HCT116 (cell line): Measurements from ENCODE around the gene ZBTB47.

Source experiments
- EGR1 ChIP-seq: IDR thresholded peaks from 2 replicates; pipeline ENCODE4 v1.6.1; 2012; ENCODE audit warnings: low read depth
- EZH2 ChIP-seq: fragments of 200-600 bp; sonication (generic); IDR thresholded peaks from 2 replicates; pipeline ENCODE4 v1.6.1; 2017; ENCODE audit warnings: antibody characterized with exemption, mixed run types
- EZH2phosphoT487 ChIP-seq: fragments of 200-600 bp; IDR thresholded peaks from 2 replicates; pipeline ENCODE4 v1.6.1; 2018; ENCODE audit warnings: antibody characterized with exemption, borderline replicate concordance
- POLR2A ChIP-seq: IDR thresholded peaks from 2 replicates; pipeline ENCODE4 v1.7.0; 2011; ENCODE audit warnings: borderline replicate concordance; ENCODE audit not compliant: insufficient read depth, insufficient read length; ENCODE audit errors: extremely low read depth
- POLR2AphosphoS5 ChIP-seq: IDR thresholded peaks from 2 replicates; pipeline ENCODE4 v1.6.1; 2011; ENCODE audit warnings: mild to moderate bottlenecking, low read depth, low read length, moderate library complexity
- SP1 ChIP-seq: IDR thresholded peaks from 2 replicates; pipeline ENCODE4 v1.6.1; 2012; ENCODE audit warnings: low read depth
- SRF ChIP-seq: IDR thresholded peaks from 2 replicates; pipeline ENCODE4 v1.6.1; 2012; ENCODE audit warnings: low read depth
- YY1 ChIP-seq: IDR thresholded peaks from 2 replicates; pipeline ENCODE4 v1.6.1; 2011; ENCODE audit warnings: low read length, low read depth, moderate library complexity, mild to moderate bottlenecking; ENCODE audit not compliant: insufficient replicate concordance; ENCODE audit errors: extremely low read depth
- ZNF274 ChIP-seq: fragments of 200-500 bp; sonication (Bioruptor generic); IDR thresholded peaks from 2 replicates; pipeline ENCODE4 v1.6.1; 2014; ENCODE audit warnings: mild to moderate bottlenecking, low read depth, low read length, inconsistent platforms
- TF ChIP-seq, protein P1 (sequence below), 3 experiments: fragments of 200-600 bp in 1 of 3; sonication (generic) in 1 of 3; IDR thresholded peaks in 2 of 3; conservative IDR thresholded peaks in 1 of 3; 2 replicates each; pipeline ENCODE4 v1.5.1; 2012 to 2017; ENCODE audit warnings: low read depth in 2 of 3, low read length in 2 of 3, antibody characterized with exemption in 1 of 3, borderline replicate concordance in 1 of 3, control low read depth in 1 of 3, mild to moderate bottlenecking in 1 of 3, mixed read lengths in 1 of 3, mixed run types in 1 of 3, moderate library complexity in 1 of 3; ENCODE audit not compliant: insufficient read depth in 1 of 3
- TF ChIP-seq, protein P2 (sequence below): IDR thresholded peaks from 2 replicates; pipeline ENCODE4 v1.6.1; 2012; ENCODE audit warnings: low read depth

DNA sequence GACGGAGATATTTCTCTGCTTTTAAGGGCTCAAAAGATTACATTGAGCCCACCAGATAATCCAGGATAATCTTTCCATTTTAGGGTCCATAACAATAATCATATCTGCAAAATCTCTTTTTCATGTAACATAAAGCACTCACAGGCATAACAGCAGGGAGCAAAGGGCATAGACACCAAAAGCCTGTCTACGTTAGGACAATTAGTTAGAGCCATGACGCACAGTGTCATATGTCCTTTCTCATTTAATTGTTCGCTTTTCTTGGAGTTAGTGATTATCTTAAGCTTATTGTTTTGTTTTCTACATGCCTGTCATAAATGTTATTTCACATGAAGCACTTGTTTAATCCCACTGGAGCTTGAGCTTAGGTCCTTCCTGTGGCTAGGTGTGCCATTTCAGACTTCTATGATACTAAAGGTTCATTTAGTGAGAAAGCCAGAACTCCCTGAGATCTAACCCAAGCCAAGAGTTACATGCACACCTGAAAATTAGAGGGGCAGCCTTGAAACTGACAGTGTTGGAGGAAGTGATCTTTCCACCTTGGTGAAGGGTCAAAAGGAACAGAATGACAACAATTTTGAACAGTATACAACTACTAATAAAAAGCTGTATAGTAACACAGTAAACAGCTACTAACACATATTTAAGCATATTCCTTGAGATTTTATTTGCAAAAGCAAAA lies 60.8 kb downstream of the ZBTB47 start:
- TF ChIP-seq, protein P1, sequence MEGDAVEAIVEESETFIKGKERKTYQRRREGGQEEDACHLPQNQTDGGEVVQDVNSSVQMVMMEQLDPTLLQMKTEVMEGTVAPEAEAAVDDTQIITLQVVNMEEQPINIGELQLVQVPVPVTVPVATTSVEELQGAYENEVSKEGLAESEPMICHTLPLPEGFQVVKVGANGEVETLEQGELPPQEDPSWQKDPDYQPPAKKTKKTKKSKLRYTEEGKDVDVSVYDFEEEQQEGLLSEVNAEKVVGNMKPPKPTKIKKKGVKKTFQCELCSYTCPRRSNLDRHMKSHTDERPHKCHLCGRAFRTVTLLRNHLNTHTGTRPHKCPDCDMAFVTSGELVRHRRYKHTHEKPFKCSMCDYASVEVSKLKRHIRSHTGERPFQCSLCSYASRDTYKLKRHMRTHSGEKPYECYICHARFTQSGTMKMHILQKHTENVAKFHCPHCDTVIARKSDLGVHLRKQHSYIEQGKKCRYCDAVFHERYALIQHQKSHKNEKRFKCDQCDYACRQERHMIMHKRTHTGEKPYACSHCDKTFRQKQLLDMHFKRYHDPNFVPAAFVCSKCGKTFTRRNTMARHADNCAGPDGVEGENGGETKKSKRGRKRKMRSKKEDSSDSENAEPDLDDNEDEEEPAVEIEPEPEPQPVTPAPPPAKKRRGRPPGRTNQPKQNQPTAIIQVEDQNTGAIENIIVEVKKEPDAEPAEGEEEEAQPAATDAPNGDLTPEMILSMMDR (IDR thresholded peaks at IDR 0.05 in 2 of 3, conservative IDR thresholded peaks at IDR 0.05 in 1 of 3; ENCODE audit: borderline replicate concordance in 1 of 3, insufficient read depth in 1 of 3, low read depth in 2 of 3, low read length in 2 of 3): no peak
- TF ChIP-seq POLR2A (no peak), POLR2AphosphoS5 (no peak), YY1 (no peak), ZNF274 (no peak), SRF (no peak), SP1 (no peak), EGR1 (no peak), EZH2 (no peak), EZH2phosphoT487 (no peak)
- TF ChIP-seq, protein P2, sequence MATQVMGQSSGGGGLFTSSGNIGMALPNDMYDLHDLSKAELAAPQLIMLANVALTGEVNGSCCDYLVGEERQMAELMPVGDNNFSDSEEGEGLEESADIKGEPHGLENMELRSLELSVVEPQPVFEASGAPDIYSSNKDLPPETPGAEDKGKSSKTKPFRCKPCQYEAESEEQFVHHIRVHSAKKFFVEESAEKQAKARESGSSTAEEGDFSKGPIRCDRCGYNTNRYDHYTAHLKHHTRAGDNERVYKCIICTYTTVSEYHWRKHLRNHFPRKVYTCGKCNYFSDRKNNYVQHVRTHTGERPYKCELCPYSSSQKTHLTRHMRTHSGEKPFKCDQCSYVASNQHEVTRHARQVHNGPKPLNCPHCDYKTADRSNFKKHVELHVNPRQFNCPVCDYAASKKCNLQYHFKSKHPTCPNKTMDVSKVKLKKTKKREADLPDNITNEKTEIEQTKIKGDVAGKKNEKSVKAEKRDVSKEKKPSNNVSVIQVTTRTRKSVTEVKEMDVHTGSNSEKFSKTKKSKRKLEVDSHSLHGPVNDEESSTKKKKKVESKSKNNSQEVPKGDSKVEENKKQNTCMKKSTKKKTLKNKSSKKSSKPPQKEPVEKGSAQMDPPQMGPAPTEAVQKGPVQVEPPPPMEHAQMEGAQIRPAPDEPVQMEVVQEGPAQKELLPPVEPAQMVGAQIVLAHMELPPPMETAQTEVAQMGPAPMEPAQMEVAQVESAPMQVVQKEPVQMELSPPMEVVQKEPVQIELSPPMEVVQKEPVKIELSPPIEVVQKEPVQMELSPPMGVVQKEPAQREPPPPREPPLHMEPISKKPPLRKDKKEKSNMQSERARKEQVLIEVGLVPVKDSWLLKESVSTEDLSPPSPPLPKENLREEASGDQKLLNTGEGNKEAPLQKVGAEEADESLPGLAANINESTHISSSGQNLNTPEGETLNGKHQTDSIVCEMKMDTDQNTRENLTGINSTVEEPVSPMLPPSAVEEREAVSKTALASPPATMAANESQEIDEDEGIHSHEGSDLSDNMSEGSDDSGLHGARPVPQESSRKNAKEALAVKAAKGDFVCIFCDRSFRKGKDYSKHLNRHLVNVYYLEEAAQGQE: no peak
